Small intestine (tissue), 7 donors: ENCODE measurements around the gene EGFL7. TPM values are rescaled to one million over a fixed set of nuclear protein-coding genes. Genes with fewer than 3 reads are reported as not detected.
A peak's percentile ranks its signal among the peaks of the same experiment; 100 is the strongest.
"Not testable (repeated sequence)": the region's sequence is repeated elsewhere in the genome, so short reads cannot be mapped to it uniquely, and the experiment has no call there.

ENCODE experiments used
- DNase-seq, 2 donors: peaks; one replicate each; pipeline versions ENCODE4 v3.0.0 to v3.0.0-alpha.2; 2013
- FAIRE-seq: peaks from 2 replicates; lab custom pipeline; 2012; peaks lifted over from hg19 to GRCh38; lab: Jason Lieb, UNC
- H3K27ac ChIP-seq, 3 donors: one replicate each; pipeline ENCODE4 v1.5.1; 2013; ENCODE audit warnings: low read length in 2 of 3, mild to moderate bottlenecking in 2 of 3, control low read depth in 1 of 3, inconsistent platforms in 1 of 3, low read depth in 1 of 3, moderate library complexity in 1 of 3
- H3K27me3 ChIP-seq, 3 donors: one replicate each; pipeline ENCODE4 v1.6.1; 2013; ENCODE audit warnings: low read length in 3 of 3, inconsistent platforms in 1 of 3; ENCODE audit not compliant: control insufficient read depth in 3 of 3, insufficient read depth in 3 of 3
- H3K36me3 ChIP-seq, 3 donors: one replicate each; pipeline ENCODE4 v1.6.1; 2013; ENCODE audit warnings: low read length in 3 of 3, inconsistent platforms in 1 of 3, low read depth in 1 of 3, mild to moderate bottlenecking in 1 of 3, moderate library complexity in 1 of 3; ENCODE audit not compliant: control insufficient read depth in 3 of 3, insufficient read depth in 2 of 3
- H3K4me1 ChIP-seq, 3 donors: one replicate each; pipeline ENCODE4 v1.6.1; 2013; ENCODE audit warnings: low read length in 2 of 3, inconsistent platforms in 1 of 3, low read depth in 1 of 3, mild to moderate bottlenecking in 1 of 3, moderate library complexity in 1 of 3; ENCODE audit not compliant: control insufficient read depth in 3 of 3, insufficient read depth in 2 of 3
- H3K4me3 ChIP-seq, 3 donors: one replicate each; pipeline ENCODE4 v1.5.1; 2013; ENCODE audit warnings: low read length in 3 of 3, control low read depth in 1 of 3, inconsistent platforms in 1 of 3, low read depth in 1 of 3, mild to moderate bottlenecking in 1 of 3, moderate library complexity in 1 of 3
- H3K9me3 ChIP-seq, 2 donors: one replicate each; pipeline ENCODE4 v1.6.1; 2013; ENCODE audit warnings: low read depth in 1 of 2, low read length in 1 of 2; ENCODE audit not compliant: control insufficient read depth in 2 of 2, insufficient read depth in 1 of 2
- WGBS, 3 donors: extraction: QIAGEN DNeasy Blood & Tissue Kit; methylation state at CpG; one replicate each; pipeline ENCODE4 v1.1.7; 2013; 5-methylcytosine and 5-hydroxymethylcytosine counted together
- polyA plus RNA-seq, 4 donors: library from polyadenylated mRNA; stranded (reverse) in 3 of 4; unstranded in 1 of 4; fragments of 200-250 nt in 3 of 4; fragments of 120-200 nt in 1 of 4; gene quantifications; one replicate each; pipeline versions ENCODE4 v1.2.1 to v1.2.3, GENCODE V29; 2013
- donor health status: healthy with polysubstance abuse.
- donor health status: control.
- donor health status: control.
- donor health status: Bipolar disorder and iron deficiency.
- donor health status: healthy.

EGFL7 gene
- polyA plus RNA-seq, 4 donors, result 15.4 to 114 (median 34.6) TPM

DNA sequence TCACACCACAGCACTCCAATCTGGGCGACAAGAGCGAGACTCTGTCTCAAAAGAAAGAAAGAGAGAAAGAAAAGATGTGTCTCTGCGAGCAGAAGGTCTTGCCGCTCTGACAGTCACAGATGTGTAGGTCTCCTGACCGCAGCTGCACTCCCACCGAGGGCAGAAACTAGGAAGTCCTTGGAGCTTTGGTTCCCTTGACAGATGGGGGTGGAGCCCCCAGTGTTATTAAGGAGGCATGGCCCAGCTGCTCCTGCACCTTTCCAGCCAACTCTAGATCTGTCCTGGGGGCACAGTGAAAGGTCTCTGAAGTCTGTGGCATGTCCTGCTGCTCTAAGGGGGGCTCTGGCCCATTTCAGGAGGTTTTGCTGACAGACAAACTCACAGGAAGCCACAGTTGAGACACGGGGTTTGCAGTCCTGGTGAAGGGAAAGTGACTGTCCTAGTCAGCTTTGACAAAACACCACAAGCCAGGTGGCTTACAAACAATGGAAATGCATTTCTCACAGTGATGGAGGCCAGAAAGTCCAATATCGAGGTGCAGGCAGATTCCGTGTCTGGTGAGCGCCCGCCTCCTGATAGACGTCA lies 40.7 kb downstream of the EGFL7 start:
- FAIRE-seq (no peak), DNase-seq (no peak)
- H3K4me1 ChIP-seq, result peaks cover 0 to 26% (median 0%) of the 10 kb centered on the region in 3 donors
- peaks cover 0 to 4% (median 0%) of the 10 kb centered on the region in 3 donors for H3K27me3 ChIP-seq
- no peaks in the 10 kb centered on the region for H3K36me3 ChIP-seq
- no peaks in the 10 kb centered on the region for H3K9me3 ChIP-seq
- no peak overlapping the region for H3K4me3 ChIP-seq
- no peak overlapping the region for H3K27ac ChIP-seq
- 72 to 86% (median 79%) methylated on average over 12 of the region's 12 CpGs for WGBS, 3 donors

DNA sequence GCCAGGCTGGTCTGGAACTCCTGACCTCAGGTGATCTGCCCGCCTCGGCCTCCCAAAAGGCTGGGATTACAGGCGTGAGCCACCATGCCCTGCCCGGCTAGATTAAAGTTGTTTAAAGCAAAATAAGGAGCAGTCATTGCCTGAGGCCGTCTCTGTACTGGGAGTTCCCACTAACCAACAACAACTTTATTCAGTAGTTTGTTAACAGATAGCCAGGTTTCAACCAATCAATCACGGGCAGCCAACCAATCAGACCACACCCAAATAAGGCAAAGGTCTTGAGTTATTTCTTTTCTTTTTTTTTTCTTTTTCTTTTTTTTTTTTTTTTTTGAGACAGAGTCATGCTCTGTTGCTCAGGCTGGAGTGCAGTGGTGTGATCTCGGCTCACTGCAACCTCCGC lies 42.0 kb downstream of the EGFL7 start:
- H3K4me3 ChIP-seq, H3K36me3 ChIP-seq, H3K27ac ChIP-seq, H3K9me3 ChIP-seq, FAIRE-seq, H3K27me3 ChIP-seq: not testable (repeated sequence)
- H3K4me1 ChIP-seq, result peaks cover 0 to 17% (median 0%) of the 10 kb centered on the region in 3 donors
- DNase-seq, result peak in 1 of 2 donors; percentile 75
- 47 to 71% (median 48%) methylated on average over 8 of the region's 8 CpGs for WGBS, 3 donors

DNA sequence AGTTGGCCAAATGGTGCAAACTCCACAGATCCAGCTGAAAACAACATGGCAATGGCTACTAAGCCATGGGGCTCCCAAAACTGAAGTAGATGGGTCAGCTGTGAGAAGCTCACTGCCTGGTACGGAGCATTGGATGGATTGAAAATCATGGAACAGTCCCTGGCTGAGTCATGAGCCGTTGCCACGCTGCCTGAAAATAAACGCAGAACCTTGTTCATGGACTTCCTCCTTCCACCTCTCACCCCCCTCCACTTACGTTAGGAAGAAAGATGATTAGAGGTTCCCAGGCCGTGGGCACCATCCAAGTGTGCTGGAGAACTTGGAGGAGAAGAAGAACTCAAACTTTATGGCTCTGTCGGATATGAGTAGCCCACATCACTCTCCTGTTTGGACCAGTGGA lies 42.8 kb downstream of the EGFL7 start:
- 11 to 40% (median 35%) methylated on average over 7 of the region's 7 CpGs for WGBS, 3 donors
- no peaks in the 10 kb centered on the region for H3K36me3 ChIP-seq
- H3K9me3 ChIP-seq, result no peaks in the 10 kb centered on the region
- no peak for DNase-seq
- H3K4me3 ChIP-seq, result no peak overlapping the region
- H3K27me3 ChIP-seq, result peaks cover 0 to 4% (median 0%) of the 10 kb centered on the region in 3 donors
- no peak for FAIRE-seq
- no peak overlapping the region for H3K27ac ChIP-seq
- peaks cover 0 to 11% (median 0%) of the 10 kb centered on the region in 3 donors for H3K4me1 ChIP-seq

DNA sequence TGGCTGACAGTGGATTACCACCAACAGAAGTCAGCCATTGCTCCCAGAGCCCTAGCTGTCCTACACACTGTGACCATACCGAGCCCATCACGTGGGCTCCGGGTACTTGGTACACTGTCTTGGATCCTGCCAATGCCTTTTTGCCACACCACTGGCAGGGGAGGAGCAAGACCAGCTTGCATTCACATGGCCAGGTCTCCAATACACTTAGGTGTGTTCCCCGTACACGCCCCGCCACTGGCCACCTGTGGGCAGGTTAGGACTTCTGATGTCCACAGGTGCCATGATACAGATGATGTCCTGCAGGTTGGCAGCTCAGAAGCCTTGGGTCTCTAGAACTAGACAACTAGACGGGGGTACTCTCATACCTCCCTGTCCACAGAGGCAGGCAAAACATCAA lies 44.3 kb downstream of the EGFL7 start:
- peaks cover 0 to 4% (median 3%) of the 10 kb centered on the region in 3 donors for H3K4me1 ChIP-seq
- no peaks in the 10 kb centered on the region for H3K36me3 ChIP-seq
- H3K27me3 ChIP-seq, result peaks cover 0 to 4% (median 3%) of the 10 kb centered on the region in 3 donors
- 85 to 95% (median 94%) methylated on average over 7 of the region's 7 CpGs for WGBS, 3 donors
- no peak for FAIRE-seq
- no peaks in the 10 kb centered on the region for H3K9me3 ChIP-seq
- no peak for DNase-seq
- H3K4me3 ChIP-seq, result no peak overlapping the region
- H3K27ac ChIP-seq, result no peak overlapping the region

DNA sequence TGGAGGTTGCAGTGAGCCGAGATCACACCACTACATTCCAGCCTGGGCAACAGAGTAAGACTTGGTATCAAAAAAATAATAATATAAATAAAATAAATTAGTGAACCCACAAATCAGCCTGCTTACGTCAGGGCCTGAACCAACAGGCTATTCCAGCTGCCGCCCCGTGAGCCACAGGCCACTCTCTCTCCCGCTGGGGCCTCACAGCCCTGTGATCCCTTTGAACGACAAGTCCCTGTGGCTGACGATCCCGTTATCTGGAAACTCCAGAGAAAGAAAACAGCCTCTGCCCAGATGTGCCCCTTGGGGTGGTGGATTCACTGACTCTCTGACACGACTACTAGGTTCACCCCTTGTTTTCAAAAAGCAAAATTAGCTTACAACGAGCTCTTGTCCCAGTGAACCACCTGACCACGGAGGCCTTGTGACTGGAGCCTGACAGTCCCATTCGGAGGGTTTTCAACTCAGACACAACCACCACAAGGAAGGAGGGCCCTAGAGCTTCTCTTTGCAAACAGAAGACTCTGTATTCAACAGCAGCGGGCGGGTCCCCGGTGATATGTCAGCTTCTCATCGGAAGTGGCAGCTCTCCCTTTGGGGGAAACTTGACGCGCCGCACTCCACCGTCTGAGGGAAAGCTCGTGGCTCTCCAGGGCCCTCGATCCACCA lies 45.3 kb downstream of the EGFL7 start:
- no peak overlapping the region for H3K4me3 ChIP-seq
- H3K9me3 ChIP-seq, result no peaks in the 10 kb centered on the region
- FAIRE-seq (no peak), DNase-seq (no peak)
- no peaks in the 10 kb centered on the region for H3K36me3 ChIP-seq
- H3K27me3 ChIP-seq, result peaks cover 0 to 5% (median 4%) of the 10 kb centered on the region in 3 donors
- WGBS, 3 donors, result 85 to 88% (median 87%) methylated on average over 22 of the region's 22 CpGs
- no peak overlapping the region for H3K27ac ChIP-seq
- peaks cover 0 to 6% (median 4%) of the 10 kb centered on the region in 3 donors for H3K4me1 ChIP-seq

DNA sequence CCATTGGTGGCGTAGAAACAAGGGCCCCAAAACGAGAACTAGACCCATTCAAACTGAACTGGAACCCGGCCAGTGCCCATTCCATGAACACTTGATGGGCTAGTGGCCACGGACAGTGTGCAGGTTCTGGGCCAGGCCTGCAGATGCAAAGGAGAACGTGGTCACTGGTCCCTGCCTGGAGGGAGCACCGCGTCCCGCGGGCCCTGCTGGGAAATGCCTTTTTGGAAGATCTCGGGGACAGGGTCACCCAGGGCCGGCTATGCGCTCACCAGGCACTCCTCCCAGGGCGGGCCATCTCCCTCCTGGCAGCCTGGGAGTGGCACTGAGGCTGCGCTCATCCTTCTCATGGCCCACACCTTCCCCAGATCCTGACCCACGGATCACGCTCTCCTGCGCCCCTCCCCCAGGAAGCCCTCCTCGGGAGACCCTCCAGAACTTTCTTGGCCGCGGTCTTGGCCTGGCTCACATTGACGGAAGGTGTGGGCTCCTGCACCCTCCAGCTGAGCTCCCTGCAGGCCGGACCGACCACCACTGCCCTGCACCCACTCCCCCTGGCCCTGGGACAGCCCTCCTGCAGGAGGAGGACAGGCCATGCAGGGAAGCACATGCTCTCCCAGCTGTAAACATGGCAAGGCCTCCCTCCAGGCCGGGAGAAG lies 46.9 kb downstream of the EGFL7 start:
- WGBS, 3 donors, result 87 to 92% (median 89%) methylated on average over 24 of the region's 24 CpGs
- H3K9me3 ChIP-seq, result no peaks in the 10 kb centered on the region
- no peak overlapping the region for H3K27ac ChIP-seq
- FAIRE-seq (no peak), DNase-seq (no peak)
- H3K4me3 ChIP-seq, result no peak overlapping the region
- peaks cover 0 to 15% (median 4%) of the 10 kb centered on the region in 3 donors for H3K4me1 ChIP-seq
- peaks cover 0 to 8% (median 7%) of the 10 kb centered on the region in 3 donors for H3K27me3 ChIP-seq
- H3K36me3 ChIP-seq, result peaks cover 0 to 6% (median 0%) of the 10 kb centered on the region in 3 donors

DNA sequence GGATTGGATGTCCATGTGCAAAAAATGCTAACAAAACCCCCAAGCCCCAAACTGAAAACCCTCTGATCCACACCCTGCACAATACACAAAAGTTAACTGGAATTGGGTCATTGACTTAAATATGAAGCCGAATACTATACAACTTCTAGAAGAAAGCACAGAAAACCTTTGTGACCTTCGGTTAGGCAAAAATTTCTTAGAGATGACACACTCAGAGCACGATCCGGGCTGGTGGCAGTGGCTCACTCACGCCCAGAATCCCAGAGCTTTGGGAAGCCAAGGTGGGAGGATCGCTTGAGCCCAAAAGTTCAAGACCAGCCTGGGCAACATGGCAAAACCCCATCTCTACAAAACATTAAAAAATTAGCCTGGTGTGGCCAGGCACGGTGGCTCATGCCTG lies 47.8 kb downstream of the EGFL7 start:
- H3K9me3 ChIP-seq, result no peaks in the 10 kb centered on the region
- peaks cover 0 to 9% (median 5%) of the 10 kb centered on the region in 3 donors for H3K27me3 ChIP-seq
- H3K27ac ChIP-seq, result no peak overlapping the region
- FAIRE-seq (no peak), DNase-seq (no peak)
- peaks cover 0 to 20% (median 4%) of the 10 kb centered on the region in 3 donors for H3K4me1 ChIP-seq
- H3K36me3 ChIP-seq, result peaks cover 0 to 9% (median 0%) of the 10 kb centered on the region in 3 donors
- no peak overlapping the region for H3K4me3 ChIP-seq
- WGBS, 3 donors, result 74 to 92% (median 82%) methylated on average over 7 of the region's 7 CpGs

DNA sequence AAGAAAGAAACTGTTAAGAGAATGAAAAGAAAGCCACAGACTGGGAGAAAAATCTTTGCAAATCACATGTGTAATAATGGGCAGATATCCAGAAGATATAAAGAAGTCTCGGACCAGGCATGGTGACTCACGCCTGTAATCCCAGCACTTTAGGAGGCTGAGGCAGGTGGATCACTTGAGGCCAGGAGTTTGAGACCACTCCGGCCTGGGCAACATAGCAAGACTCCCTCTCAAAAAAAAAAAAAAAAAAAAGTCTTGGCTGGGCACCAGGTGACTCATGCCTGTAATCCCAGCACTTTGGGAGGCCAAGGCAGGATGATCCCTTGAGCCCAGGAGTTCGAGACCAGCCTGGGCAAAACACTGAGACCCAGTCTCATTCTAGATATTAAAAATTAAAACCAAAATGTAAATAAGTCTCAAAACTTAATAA lies 48.5 kb downstream of the EGFL7 start:
- 4 to 34% (median 29%) methylated on average over 4 of the region's 4 CpGs for WGBS, 3 donors

More for the DNA sequence above, 48.5 kb downstream of the EGFL7 start:
- not testable (repeated sequence) for H3K27ac ChIP-seq, H3K9me3 ChIP-seq, H3K36me3 ChIP-seq, H3K4me3 ChIP-seq, FAIRE-seq, H3K27me3 ChIP-seq
- peaks cover 0 to 20% (median 4%) of the 10 kb centered on the region in 3 donors for H3K4me1 ChIP-seq
- peak in 1 of 2 donors; percentile 56 for DNase-seq
